GM12878 (cell line): ENCODE data around the gene PHKB.

Experiments used
- RFX5 ChIP-seq: IDR thresholded peaks from 2 replicates; pipeline ENCODE4 v1.6.1; 2011; ENCODE audit warnings: low read depth, low read length, improper control_type of control experiment
- SIN3A ChIP-seq: IDR thresholded peaks from 2 replicates; pipeline ENCODE4 v1.6.1; 2012; ENCODE audit warnings: low read depth, low read length, improper control_type of control experiment
- SMC3 ChIP-seq: IDR thresholded peaks from 2 replicates; pipeline ENCODE4 v1.6.1; 2011; ENCODE audit warnings: low read length, improper control_type of control experiment, borderline replicate concordance
- TARDBP ChIP-seq: IDR thresholded peaks from 2 replicates; pipeline ENCODE4 v1.6.1; 2016; ENCODE audit warnings: borderline replicate concordance
- TF ChIP-seq, protein P1 (sequence below), 3 experiments: IDR thresholded peaks in 2 of 3; conservative IDR thresholded peaks in 1 of 3; 2 replicates each; pipeline ENCODE4 v1.5.1; 2011; ENCODE audit warnings: low read depth in 3 of 3, low read length in 3 of 3, mild to moderate bottlenecking in 3 of 3, control low read depth in 2 of 3, moderate library complexity in 2 of 3, inconsistent platforms in 1 of 3, mixed read lengths in 1 of 3; ENCODE audit not compliant: control insufficient read depth in 2 of 3, insufficient read depth in 1 of 3; ENCODE audit errors: extremely low read depth in 1 of 3
- TF ChIP-seq, protein P2 (sequence below): IDR thresholded peaks from 2 replicates; pipeline ENCODE4 v1.6.1; 2012; ENCODE audit warnings: low read depth, low read length, improper control_type of control experiment

DNA sequence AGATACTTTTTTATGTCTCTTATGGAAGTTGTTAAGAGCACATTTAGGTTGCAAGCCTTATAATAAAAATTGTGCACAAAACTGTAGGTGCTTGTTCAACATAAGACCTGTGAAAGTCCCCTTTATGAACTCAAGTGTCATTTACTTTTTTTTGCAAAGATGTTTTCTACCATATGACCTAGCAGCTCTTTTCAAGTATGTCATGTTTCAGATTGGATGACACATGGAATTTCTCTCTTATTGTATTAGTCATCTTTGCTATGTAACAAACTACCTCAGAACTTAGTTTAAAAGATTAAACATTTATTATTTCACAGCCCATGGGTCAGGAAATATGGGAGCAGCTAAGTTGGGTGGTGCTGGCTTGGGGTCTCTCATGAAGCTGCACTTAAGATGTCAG, 57.9 kb downstream of the PHKB start:
- no peak for TF ChIP-seq SMC3
- TF ChIP-seq, protein P1, sequence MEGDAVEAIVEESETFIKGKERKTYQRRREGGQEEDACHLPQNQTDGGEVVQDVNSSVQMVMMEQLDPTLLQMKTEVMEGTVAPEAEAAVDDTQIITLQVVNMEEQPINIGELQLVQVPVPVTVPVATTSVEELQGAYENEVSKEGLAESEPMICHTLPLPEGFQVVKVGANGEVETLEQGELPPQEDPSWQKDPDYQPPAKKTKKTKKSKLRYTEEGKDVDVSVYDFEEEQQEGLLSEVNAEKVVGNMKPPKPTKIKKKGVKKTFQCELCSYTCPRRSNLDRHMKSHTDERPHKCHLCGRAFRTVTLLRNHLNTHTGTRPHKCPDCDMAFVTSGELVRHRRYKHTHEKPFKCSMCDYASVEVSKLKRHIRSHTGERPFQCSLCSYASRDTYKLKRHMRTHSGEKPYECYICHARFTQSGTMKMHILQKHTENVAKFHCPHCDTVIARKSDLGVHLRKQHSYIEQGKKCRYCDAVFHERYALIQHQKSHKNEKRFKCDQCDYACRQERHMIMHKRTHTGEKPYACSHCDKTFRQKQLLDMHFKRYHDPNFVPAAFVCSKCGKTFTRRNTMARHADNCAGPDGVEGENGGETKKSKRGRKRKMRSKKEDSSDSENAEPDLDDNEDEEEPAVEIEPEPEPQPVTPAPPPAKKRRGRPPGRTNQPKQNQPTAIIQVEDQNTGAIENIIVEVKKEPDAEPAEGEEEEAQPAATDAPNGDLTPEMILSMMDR (IDR thresholded peaks at IDR 0.05 in 2 of 3, conservative IDR thresholded peaks at IDR 0.05 in 1 of 3; ENCODE audit: control insufficient read depth in 2 of 3, extremely low read depth in 1 of 3, insufficient read depth in 1 of 3, low read depth in 3 of 3, low read length in 3 of 3) = no peak
- no peak for TF ChIP-seq RFX5
- no peak for TF ChIP-seq TARDBP
- TF ChIP-seq, protein P2, sequence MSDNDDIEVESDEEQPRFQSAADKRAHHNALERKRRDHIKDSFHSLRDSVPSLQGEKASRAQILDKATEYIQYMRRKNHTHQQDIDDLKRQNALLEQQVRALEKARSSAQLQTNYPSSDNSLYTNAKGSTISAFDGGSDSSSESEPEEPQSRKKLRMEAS = no peak
- no peak for TF ChIP-seq SIN3A
